Measurements from ENCODE around the gene C19orf47. TPM values are rescaled to one million over a fixed set of nuclear protein-coding genes. Genes with fewer than 3 reads are reported as not detected.
A peak's percentile ranks its signal among the peaks of the same experiment; 100 is the strongest.

The C19orf47 gene
- total RNA-seq, 1 donor from 2014 or later: 28.1 TPM

- Mint-ChIP-seq H3K4me1 (ENCODE audit: low read depth) (no peaks in the 10 kb centered on the region), H3K27me3 (ENCODE audit: insufficient read depth) (no peaks in the 10 kb centered on the region), H3K36me3 (ENCODE audit: low read depth) (peaks cover 3% of the 10 kb centered on the region), H3K4me3 (no peak overlapping the region), H3K9me3 (no peaks in the 10 kb centered on the region), H3K27ac (no peak overlapping the region)
- no peak for DNase-seq (ENCODE audit: low spot score)
- intact Hi-C loops (cut with micrococcal nuclease): no loop called here
Measured at GRCh38 chr19:40314656-40315055, 33.5 kb downstream of the C19orf47 start.

- peaks cover 3% of the 10 kb centered on the region for H3K36me3 Mint-ChIP-seq (ENCODE audit: low read depth)
- no peaks in the 10 kb centered on the region for H3K27me3 Mint-ChIP-seq (ENCODE audit: insufficient read depth)
- no peaks in the 10 kb centered on the region for H3K4me1 Mint-ChIP-seq (ENCODE audit: low read depth)
- no peak overlapping the region for H3K27ac Mint-ChIP-seq
- DNase-seq (ENCODE audit: low spot score): no peak
- intact Hi-C loops (cut with micrococcal nuclease): no loop called here
- no peaks in the 10 kb centered on the region for H3K9me3 Mint-ChIP-seq
- H3K4me3 Mint-ChIP-seq: no peak overlapping the region
Measured at GRCh38 chr19:40313229-40313983, 34.8 kb downstream of the C19orf47 start.

GRCh38 chr19:40312533-40312932 is 35.7 kb downstream of the C19orf47 start:
- Mint-ChIP-seq H3K27me3 (ENCODE audit: insufficient read depth) (no peaks in the 10 kb centered on the region), H3K9me3 (no peaks in the 10 kb centered on the region), H3K4me3 (no peak overlapping the region), H3K36me3 (ENCODE audit: low read depth) (peaks cover 3% of the 10 kb centered on the region), H3K4me1 (ENCODE audit: low read depth) (no peaks in the 10 kb centered on the region), H3K27ac (no peak overlapping the region)
- no peak for DNase-seq (ENCODE audit: low spot score)
- intact Hi-C loops (cut with micrococcal nuclease): no loop called here

- no peaks in the 10 kb centered on the region for H3K9me3 Mint-ChIP-seq
- no peak overlapping the region for H3K4me3 Mint-ChIP-seq
- intact Hi-C loops (cut with micrococcal nuclease): loop anchor here (5.0 kb wide), 1 partner anchor 93 kb away; no protein-coding TSS in a partner anchor
- no peaks in the 10 kb centered on the region for H3K4me1 Mint-ChIP-seq (ENCODE audit: low read depth)
- no peak overlapping the region for H3K27ac Mint-ChIP-seq
- no peak for DNase-seq (ENCODE audit: low spot score)
- H3K27me3 Mint-ChIP-seq (ENCODE audit: insufficient read depth): no peaks in the 10 kb centered on the region
- no peaks in the 10 kb centered on the region for H3K36me3 Mint-ChIP-seq (ENCODE audit: low read depth)
Measured at GRCh38 chr19:40309666-40310065, 38.5 kb downstream of the C19orf47 start.

GRCh38 chr19:40305403-40305802 is 42.8 kb downstream of the C19orf47 start:
- Mint-ChIP-seq H3K36me3 (ENCODE audit: low read depth) (no peaks in the 10 kb centered on the region), H3K4me1 (ENCODE audit: low read depth) (no peaks in the 10 kb centered on the region), H3K9me3 (no peaks in the 10 kb centered on the region), H3K4me3 (no peak overlapping the region), H3K27ac (no peak overlapping the region), H3K27me3 (ENCODE audit: insufficient read depth) (no peaks in the 10 kb centered on the region)
- intact Hi-C loops (cut with micrococcal nuclease): loop anchor here (1.0 to 5.0 kb wide), 4 partner anchors 97 to 329 kb away; no protein-coding TSS in a partner anchor
- peak; percentile 56 for DNase-seq (ENCODE audit: low spot score)

- no peak for DNase-seq (ENCODE audit: low spot score)
- Mint-ChIP-seq H3K36me3 (ENCODE audit: low read depth) (no peaks in the 10 kb centered on the region), H3K4me1 (ENCODE audit: low read depth) (no peaks in the 10 kb centered on the region), H3K27ac (no peak overlapping the region), H3K27me3 (ENCODE audit: insufficient read depth) (no peaks in the 10 kb centered on the region), H3K9me3 (no peaks in the 10 kb centered on the region), H3K4me3 (no peak overlapping the region)
- intact Hi-C loops (cut with micrococcal nuclease): loop anchor here (2.0 kb wide), 1 partner anchor 218 kb away; no protein-coding TSS in a partner anchor
Measured at GRCh38 chr19:40304306-40304705, 43.9 kb downstream of the C19orf47 start.

GRCh38 chr19:40303765-40304164 is 44.4 kb downstream of the C19orf47 start:
- intact Hi-C loops (cut with micrococcal nuclease): loop anchor here (2.0 kb wide), 1 partner anchor 219 kb away; no protein-coding TSS in a partner anchor
- no peak for DNase-seq (ENCODE audit: low spot score)
- Mint-ChIP-seq H3K4me3 (no peak overlapping the region), H3K27me3 (ENCODE audit: insufficient read depth) (no peaks in the 10 kb centered on the region), H3K4me1 (ENCODE audit: low read depth) (no peaks in the 10 kb centered on the region), H3K27ac (no peak overlapping the region), H3K9me3 (no peaks in the 10 kb centered on the region), H3K36me3 (ENCODE audit: low read depth) (no peaks in the 10 kb centered on the region)

- H3K27ac Mint-ChIP-seq: no peak overlapping the region
- no peak overlapping the region for H3K4me3 Mint-ChIP-seq
- intact Hi-C loops (cut with micrococcal nuclease): no loop called here
- no peaks in the 10 kb centered on the region for H3K27me3 Mint-ChIP-seq (ENCODE audit: insufficient read depth)
- no peaks in the 10 kb centered on the region for H3K9me3 Mint-ChIP-seq
- no peak for DNase-seq (ENCODE audit: low spot score)
- H3K36me3 Mint-ChIP-seq (ENCODE audit: low read depth): no peaks in the 10 kb centered on the region
- H3K4me1 Mint-ChIP-seq (ENCODE audit: low read depth): no peaks in the 10 kb centered on the region
Measured at GRCh38 chr19:40302224-40303011, 45.8 kb downstream of the C19orf47 start.

GRCh38 chr19:40300668-40301067 is 47.5 kb downstream of the C19orf47 start:
- Mint-ChIP-seq H3K36me3 (ENCODE audit: low read depth) (no peaks in the 10 kb centered on the region), H3K4me3 (no peak overlapping the region), H3K4me1 (ENCODE audit: low read depth) (no peaks in the 10 kb centered on the region), H3K27ac (no peak overlapping the region), H3K9me3 (no peaks in the 10 kb centered on the region), H3K27me3 (ENCODE audit: insufficient read depth) (no peaks in the 10 kb centered on the region)
- no peak for DNase-seq (ENCODE audit: low spot score)
- intact Hi-C loops (cut with micrococcal nuclease): no loop called here

GRCh38 chr19:40298026-40298425 is 50.2 kb downstream of the C19orf47 start:
- H3K9me3 Mint-ChIP-seq: no peaks in the 10 kb centered on the region
- no peaks in the 10 kb centered on the region for H3K4me1 Mint-ChIP-seq (ENCODE audit: low read depth)
- no peak for DNase-seq (ENCODE audit: low spot score)
- no peaks in the 10 kb centered on the region for H3K36me3 Mint-ChIP-seq (ENCODE audit: low read depth)
- no peak overlapping the region for H3K4me3 Mint-ChIP-seq
- no peaks in the 10 kb centered on the region for H3K27me3 Mint-ChIP-seq (ENCODE audit: insufficient read depth)
- intact Hi-C loops (cut with micrococcal nuclease): no loop called here
- no peak overlapping the region for H3K27ac Mint-ChIP-seq

- intact Hi-C loops (cut with micrococcal nuclease): no loop called here
- H3K27ac Mint-ChIP-seq: no peak overlapping the region
- H3K4me1 Mint-ChIP-seq (ENCODE audit: low read depth): no peaks in the 10 kb centered on the region
- no peaks in the 10 kb centered on the region for H3K9me3 Mint-ChIP-seq
- no peak for DNase-seq (ENCODE audit: low spot score)
- no peaks in the 10 kb centered on the region for H3K36me3 Mint-ChIP-seq (ENCODE audit: low read depth)
- H3K27me3 Mint-ChIP-seq (ENCODE audit: insufficient read depth): peaks cover 2% of the 10 kb centered on the region
- no peak overlapping the region for H3K4me3 Mint-ChIP-seq
Measured at GRCh38 chr19:40294560-40294959, 53.6 kb downstream of the C19orf47 start.

- intact Hi-C loops (cut with micrococcal nuclease): loop anchor here (5.0 to 10.0 kb wide), 6 partner anchors 115 to 852 kb away; partner anchors contain the start of genes ACTMAP, COQ8B, ITPKC and RPS16
- Mint-ChIP-seq H3K27ac (peak overlapping the region; percentile 98), H3K36me3 (ENCODE audit: low read depth) (peaks cover 4% of the 10 kb centered on the region), H3K4me1 (ENCODE audit: low read depth) (peaks cover 29% of the 10 kb centered on the region), H3K4me3 (peak overlapping the region; percentile 80), H3K27me3 (ENCODE audit: insufficient read depth) (no peaks in the 10 kb centered on the region), H3K9me3 (no peaks in the 10 kb centered on the region)
- DNase-seq (ENCODE audit: low spot score): no peak
Measured at GRCh38 chr19:40286971-40287421, 61.2 kb downstream of the C19orf47 start.
